ENCODE data around the gene SEMA5A. TPM values are rescaled to one million over a fixed set of nuclear protein-coding genes. Genes with fewer than 3 reads are reported as not detected.

Gene SEMA5A
- total RNA-seq, 1 donor from 2014 or later: 31.9 TPM

DNA sequence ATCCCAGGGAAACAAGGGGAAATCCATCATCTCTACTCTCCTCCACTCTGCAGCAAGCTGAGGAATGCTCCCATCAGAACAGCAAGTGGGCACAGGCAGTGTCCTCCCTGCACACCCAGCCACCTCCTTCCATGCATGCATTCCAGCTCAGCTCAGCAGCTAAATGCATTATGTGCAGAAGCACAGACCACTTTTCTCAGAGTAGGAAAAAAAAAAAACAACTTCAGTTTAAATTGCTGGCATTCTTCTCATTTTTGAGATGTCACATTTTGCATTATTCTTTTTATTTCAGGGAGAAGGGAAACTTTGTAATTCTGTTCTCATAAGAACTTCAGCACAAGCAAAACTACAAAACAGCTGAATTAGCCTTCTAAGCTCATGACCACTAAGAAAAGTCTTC is 312.2 kb downstream of the SEMA5A start:
- Mint-ChIP-seq H3K27ac (ENCODE audit: unreplicated experiment) (no peak overlapping the region), H3K4me3 (no peak overlapping the region), H3K27me3 (ENCODE audit: low read depth) (no peaks in the 10 kb centered on the region), H3K4me1 (peaks cover 32% of the 10 kb centered on the region), H3K36me3 (ENCODE audit: low read depth) (peaks cover 10% of the 10 kb centered on the region), H3K9me3 (peaks cover 11% of the 10 kb centered on the region)
- DNase-seq (ENCODE audit: low read depth, low spot score): no peak
- TF ChIP-seq, protein P1, sequence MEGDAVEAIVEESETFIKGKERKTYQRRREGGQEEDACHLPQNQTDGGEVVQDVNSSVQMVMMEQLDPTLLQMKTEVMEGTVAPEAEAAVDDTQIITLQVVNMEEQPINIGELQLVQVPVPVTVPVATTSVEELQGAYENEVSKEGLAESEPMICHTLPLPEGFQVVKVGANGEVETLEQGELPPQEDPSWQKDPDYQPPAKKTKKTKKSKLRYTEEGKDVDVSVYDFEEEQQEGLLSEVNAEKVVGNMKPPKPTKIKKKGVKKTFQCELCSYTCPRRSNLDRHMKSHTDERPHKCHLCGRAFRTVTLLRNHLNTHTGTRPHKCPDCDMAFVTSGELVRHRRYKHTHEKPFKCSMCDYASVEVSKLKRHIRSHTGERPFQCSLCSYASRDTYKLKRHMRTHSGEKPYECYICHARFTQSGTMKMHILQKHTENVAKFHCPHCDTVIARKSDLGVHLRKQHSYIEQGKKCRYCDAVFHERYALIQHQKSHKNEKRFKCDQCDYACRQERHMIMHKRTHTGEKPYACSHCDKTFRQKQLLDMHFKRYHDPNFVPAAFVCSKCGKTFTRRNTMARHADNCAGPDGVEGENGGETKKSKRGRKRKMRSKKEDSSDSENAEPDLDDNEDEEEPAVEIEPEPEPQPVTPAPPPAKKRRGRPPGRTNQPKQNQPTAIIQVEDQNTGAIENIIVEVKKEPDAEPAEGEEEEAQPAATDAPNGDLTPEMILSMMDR (conservative IDR thresholded peaks at IDR 0.05): no peak

DNA sequence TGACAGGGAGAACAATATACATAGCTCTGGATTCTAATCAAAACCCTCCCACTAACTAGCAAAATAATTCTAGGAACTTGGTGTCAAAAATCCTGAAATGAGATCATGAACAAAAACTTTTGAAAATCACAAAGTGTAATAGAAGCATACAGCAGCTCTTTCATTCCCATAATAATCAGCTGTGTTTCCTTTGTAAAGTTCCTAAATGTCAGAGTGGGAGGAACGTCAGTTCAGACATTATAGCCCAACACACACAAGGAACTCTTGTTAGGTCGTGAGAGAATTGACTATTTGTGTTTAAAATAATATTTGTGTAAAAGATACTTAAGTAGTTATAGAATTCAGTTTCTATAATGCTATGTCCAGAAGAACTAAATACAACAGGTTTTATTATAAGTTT is 312.8 kb downstream of the SEMA5A start:
- peaks cover 14% of the 10 kb centered on the region for H3K36me3 Mint-ChIP-seq (ENCODE audit: low read depth)
- no peak for DNase-seq (ENCODE audit: low read depth, low spot score)
- no peaks in the 10 kb centered on the region for H3K27me3 Mint-ChIP-seq (ENCODE audit: low read depth)
- H3K27ac Mint-ChIP-seq (ENCODE audit: unreplicated experiment): no peak overlapping the region
- H3K9me3 Mint-ChIP-seq: peaks cover 11% of the 10 kb centered on the region
- TF ChIP-seq, protein P1 (conservative IDR thresholded peaks at IDR 0.05): no peak
- no peak overlapping the region for H3K4me3 Mint-ChIP-seq
- H3K4me1 Mint-ChIP-seq: peaks cover 32% of the 10 kb centered on the region

DNA sequence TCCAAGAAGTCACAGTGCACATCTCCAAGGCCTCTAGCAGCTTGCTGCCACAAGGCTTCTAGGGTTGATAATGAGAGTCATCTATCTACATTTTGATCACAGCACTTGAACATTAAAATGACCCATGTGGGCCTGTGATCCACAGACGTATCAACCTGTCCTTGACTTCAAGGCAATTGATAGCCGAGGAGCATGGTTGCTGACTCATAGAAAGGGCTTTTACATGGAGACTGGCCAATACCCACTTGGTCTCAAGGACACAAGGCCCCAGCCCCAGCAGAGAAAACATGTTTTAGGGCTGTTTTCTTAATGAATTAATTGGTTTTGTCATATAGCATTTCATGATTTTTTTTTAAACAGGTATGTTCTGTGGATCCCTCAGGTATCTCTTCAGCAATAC is 314.0 kb downstream of the SEMA5A start:
- peaks cover 14% of the 10 kb centered on the region for H3K36me3 Mint-ChIP-seq (ENCODE audit: low read depth)
- peaks cover 11% of the 10 kb centered on the region for H3K9me3 Mint-ChIP-seq
- H3K27me3 Mint-ChIP-seq (ENCODE audit: low read depth): no peaks in the 10 kb centered on the region
- peaks cover 30% of the 10 kb centered on the region for H3K4me1 Mint-ChIP-seq
- no peak overlapping the region for H3K4me3 Mint-ChIP-seq
- H3K27ac Mint-ChIP-seq (ENCODE audit: unreplicated experiment): no peak overlapping the region
- TF ChIP-seq, protein P1 (conservative IDR thresholded peaks at IDR 0.05): no peak
- DNase-seq (ENCODE audit: low read depth, low spot score): no peak

DNA sequence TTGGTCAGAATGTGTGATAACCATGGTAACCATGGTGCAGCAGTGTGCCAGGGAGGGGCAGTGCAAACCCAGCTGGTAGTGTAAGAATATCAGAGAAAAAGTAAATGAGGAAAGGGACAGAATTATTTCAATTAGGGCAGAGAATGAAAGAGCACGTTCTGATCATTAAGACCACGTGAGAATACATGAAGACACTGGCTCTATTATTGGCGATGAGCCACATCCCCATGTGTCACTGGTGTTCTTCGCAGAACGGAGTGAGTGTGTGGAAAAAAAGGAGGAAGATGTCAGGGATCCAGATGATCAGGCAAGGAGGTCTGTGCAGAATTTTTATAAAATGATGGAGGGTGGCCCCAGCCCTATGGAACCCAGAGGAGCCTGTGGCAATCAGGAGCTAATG is 315.5 kb downstream of the SEMA5A start:
- peaks cover 28% of the 10 kb centered on the region for H3K4me1 Mint-ChIP-seq
- H3K36me3 Mint-ChIP-seq (ENCODE audit: low read depth): peaks cover 18% of the 10 kb centered on the region
- H3K4me3 Mint-ChIP-seq: no peak overlapping the region
- no peaks in the 10 kb centered on the region for H3K27me3 Mint-ChIP-seq (ENCODE audit: low read depth)
- no peak overlapping the region for H3K27ac Mint-ChIP-seq (ENCODE audit: unreplicated experiment)
- no peak for DNase-seq (ENCODE audit: low read depth, low spot score)
- TF ChIP-seq, protein P1 (conservative IDR thresholded peaks at IDR 0.05): no peak
- peaks cover 11% of the 10 kb centered on the region for H3K9me3 Mint-ChIP-seq

DNA sequence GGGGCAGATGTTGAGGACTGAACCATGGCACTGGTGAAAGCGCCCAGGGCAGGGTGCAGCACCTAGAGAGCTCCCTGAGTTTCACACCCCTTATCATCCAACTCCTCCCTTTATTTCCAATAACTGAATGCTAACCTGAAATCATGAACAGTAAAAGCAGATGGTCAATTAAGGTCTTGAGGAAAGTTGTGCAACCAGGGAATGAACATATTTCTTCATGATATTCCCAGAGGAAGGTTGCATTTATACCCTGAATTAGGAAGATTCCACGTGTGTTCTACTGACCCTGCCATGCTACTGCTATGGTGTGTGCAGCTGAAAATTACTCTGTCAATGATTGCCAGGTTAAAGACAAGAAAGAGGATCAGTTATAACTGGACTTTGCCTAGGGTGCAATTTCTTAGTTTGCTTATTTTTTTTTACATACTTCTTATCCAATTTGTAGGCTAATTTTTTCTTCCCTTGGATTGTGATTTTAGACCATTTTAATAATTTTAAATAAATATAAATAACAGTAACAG is 319.8 kb downstream of the SEMA5A start:
- Mint-ChIP-seq H3K36me3 (ENCODE audit: low read depth) (peaks cover 35% of the 10 kb centered on the region), H3K4me3 (no peak overlapping the region), H3K4me1 (peaks cover 35% of the 10 kb centered on the region), H3K27ac (ENCODE audit: unreplicated experiment) (no peak overlapping the region), H3K9me3 (peaks cover 8% of the 10 kb centered on the region), H3K27me3 (ENCODE audit: low read depth) (no peaks in the 10 kb centered on the region)
- DNase-seq (ENCODE audit: low read depth, low spot score): no peak
- TF ChIP-seq, protein P1 (conservative IDR thresholded peaks at IDR 0.05): no peak

Data from neural crest cell (in vitro differentiated cells).